Stimulated activated naive CD4-positive, alpha-beta T cell (primary cell): ENCODE results near the gene GAS7.

Experiments used
- DNase-seq, 6 experiments: peaks; one replicate each; lab custom pipeline; 2025; lab: John Stamatoyannopoulos, UW

The GAS7 gene

DNA sequence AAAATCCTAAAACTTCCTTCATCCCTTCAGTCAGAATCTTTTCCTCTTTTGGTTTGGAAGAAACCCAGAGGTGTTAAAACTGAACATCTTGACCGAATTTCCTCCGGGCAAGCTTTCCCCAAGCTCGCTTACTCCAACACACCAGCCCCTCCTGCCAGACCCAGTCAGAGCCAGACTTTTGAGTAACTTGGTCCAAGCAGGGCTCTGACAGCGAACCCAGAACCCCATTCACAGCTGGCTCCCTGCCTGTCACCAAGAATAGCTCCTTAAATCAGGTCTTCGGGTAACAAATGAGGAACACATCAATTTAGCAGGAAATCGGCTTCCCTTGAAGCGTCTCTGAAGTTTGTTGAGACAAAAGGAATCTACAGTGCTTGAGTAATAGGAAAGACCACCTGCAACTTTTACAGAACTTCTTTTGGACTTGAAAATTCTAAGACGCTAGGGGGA is 27.3 kb downstream of the GAS7 start:
- no peak for DNase-seq

DNA sequence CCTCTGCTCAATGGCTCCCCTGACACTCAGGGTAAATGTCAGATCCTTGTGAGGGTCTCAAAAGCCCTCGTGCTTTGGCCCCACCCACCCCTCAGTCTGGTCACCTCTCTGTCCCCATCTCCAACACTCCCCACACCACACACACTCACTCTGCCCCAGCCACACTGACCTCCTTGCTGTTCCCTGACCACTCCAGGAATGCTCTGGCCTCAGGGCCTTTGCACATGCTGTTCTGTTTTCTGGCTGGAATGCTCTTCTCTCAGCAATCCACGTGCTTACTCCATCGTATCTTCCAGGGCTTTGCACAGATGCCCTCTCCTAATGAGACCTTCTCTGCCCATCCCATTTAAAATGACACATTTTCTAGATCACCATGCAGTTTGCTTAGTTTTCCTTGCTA is 28.2 kb downstream of the GAS7 start:
- DNase-seq = no peak

DNA sequence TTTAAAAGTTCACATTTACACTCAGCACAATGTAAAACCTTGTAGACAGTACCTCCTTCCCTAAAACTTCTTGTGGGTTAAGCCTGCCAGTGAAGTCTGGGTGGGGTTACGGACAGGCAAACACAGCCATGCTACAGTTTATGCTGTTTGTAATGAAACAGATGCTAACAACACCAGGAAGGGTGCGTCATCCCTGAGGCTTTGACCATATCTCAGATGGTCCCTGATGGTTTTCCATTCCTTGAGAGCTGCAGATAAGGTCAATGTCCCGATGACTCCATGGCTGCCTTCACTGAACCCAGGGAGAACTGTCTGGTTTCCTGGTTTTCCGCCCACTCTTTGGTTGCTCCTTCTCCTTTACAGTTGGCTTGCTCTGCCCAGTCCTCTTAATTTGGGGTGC is 29.1 kb downstream of the GAS7 start:
- DNase-seq = no peak

DNA sequence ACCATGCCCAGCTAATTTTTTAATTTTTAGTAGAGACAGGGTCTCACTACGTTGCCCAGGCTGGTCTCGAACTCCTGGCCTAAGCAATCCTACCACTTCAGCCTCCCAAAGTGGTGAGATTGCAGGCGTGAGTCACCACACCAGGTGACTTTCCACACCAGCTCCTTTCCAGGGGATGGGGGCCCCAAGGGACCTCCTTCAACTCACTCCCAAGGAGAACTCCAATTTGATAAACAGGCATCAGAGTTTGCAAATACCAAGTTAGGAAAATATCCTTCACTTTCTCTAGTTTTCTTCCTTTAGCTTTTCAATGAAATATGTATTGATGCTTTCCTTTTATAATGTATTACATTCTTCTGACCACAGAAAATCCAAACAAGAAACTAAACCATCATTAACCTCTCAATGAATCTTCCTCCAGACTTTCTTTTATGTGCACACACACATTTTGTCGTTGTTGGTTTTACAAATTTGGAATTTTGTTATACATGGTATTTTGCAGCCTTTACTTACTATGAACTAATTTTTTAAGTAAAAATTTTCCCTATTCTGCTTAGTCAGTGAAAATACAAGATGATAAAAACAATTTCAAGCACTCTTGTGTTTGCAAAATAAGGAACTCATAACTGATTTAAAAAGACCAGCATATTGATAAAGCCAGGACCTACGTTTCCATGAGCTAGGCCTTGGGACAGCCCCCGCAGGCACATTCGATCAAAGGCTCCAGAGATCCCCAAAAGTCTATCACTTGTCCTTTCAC is 32.0 kb downstream of the GAS7 start:
- no peak for DNase-seq

DNA sequence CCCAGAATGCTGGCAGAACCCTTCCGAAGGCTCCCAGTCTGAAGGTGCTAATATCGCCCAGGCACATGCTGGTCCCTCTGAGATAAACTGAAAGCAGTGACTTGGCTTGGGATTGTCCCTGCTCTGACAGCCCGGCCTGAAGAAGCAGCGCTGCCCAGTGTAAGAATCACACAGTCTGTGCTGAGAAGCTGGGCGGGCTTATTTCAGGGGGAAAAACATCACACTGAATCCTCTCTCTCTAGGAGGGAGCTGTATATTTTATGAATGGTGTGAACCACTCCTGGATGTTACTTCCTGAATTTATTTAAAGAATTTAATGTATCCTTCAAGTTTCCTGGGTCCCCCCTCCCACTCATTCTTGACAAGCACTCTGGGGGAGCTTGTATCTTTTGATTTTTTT is 36.3 kb downstream of the GAS7 start:
- DNase-seq = no peak

DNA sequence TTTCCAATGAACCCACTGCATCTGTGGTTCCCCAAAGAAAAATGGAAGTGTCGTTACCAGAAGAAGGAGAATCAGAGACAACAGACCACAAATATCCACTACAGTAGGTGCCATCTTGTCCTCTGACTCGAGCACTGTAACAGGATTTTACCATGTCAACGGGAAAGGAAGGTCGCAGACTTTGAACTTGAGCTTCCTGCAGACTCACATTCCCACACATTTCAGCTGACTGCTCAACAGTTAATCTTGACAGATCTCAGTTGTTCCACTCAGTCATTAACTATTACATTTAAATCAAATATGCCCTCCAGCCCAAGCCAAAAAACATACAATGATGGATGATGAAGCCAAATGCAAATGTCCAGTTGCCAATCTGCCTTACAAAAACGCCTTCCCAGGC is 37.0 kb downstream of the GAS7 start:
- DNase-seq = no peak

DNA sequence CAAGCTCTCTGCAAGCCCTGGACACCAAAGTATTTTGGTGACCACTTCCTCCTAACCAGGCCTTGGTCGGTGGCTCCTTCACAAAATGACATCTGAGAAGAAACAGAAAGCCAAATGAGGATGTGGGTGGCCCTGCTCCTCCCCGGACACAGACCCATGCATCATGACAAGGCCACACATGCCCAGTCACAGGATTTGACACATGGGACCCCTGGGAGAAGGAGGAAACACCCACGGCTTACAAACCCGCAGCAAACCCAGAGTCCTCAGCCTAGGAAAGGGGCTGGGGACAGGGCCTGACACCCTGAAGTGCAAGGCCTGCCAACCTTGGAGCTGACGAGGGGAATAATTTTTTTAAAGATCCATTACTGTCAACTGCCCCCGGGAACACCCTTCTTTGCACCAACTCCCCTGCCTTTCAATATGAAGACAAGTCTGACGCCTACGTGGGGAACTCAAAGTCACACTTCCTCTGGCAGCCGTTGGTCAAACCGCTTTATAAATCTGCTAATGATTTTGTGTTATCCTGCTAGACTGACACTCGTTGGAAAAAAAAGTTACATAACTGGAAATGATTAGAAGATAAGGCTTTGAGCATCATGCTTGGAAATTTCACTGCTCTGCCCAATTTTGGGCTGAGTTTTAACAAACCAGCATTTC is 41.3 kb downstream of the GAS7 start:
- no peak for DNase-seq

DNA sequence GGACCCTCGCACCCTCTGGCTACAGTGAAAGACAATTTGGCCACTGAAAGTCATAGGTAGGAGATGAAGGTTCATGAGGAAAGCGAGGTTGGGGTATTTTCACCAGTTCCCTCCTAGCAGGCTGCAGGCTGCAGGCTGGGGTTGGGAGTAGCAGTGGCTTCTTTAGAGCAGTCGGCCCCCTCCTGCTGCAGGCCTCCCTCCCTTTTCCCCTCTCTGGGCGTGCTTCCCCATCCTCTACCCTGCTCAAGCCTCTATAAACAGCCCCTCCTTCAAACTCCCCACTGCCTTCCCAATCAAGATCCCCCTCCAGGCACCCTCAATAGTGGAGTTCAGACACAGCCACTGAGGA is 41.8 kb downstream of the GAS7 start:
- DNase-seq = no peak

DNA sequence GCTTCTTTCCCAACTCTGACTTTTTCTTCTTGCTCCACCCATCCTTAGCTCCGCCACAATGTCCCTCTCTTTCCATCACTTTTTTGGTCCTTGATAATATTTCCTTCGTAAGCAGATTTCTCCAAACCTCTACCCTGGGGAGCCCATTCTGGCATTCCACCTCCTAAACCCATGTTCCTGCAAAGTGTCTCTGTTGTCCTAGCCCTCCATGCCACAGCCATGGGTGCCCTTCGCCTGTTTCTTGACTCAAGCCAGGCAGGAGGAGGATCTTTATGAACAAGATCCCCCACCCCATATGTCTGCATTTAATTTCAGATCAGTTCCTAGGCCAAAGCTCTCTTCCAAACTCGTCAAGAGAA is 42.4 kb downstream of the GAS7 start:
- DNase-seq = no peak

DNA sequence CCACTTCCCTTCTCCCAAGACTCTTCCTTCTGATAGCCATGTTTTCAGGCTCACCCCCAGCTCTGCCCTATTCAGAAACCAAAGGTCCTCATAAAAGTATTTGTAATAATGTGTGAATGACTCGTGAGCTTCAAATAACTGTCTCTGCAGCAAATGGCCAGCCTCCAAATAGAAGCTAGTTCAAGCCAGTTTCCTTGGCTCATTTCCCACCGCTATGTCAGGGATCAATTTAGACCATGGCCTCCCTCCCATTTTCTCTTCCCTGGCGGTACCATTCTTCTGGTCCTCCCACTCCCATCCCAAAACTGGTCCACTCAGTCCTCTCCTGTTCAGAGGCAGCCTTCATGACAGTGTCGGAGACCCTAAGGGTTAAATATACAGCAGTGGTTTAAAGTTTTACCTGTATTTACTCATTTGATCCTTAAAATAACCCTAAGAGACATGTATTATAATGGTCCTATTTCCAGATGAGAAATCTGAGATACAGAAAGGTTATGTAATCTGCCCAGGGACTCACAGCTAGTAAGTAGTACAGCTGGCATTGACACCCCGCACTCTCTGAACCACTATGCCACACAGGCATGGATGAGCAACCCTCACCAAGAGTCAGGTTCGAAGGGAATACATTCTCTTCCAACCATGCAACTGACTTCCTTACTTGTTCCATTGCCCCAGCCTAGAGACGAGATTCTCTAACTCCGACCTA is 42.9 kb downstream of the GAS7 start:
- no peak for DNase-seq

DNA sequence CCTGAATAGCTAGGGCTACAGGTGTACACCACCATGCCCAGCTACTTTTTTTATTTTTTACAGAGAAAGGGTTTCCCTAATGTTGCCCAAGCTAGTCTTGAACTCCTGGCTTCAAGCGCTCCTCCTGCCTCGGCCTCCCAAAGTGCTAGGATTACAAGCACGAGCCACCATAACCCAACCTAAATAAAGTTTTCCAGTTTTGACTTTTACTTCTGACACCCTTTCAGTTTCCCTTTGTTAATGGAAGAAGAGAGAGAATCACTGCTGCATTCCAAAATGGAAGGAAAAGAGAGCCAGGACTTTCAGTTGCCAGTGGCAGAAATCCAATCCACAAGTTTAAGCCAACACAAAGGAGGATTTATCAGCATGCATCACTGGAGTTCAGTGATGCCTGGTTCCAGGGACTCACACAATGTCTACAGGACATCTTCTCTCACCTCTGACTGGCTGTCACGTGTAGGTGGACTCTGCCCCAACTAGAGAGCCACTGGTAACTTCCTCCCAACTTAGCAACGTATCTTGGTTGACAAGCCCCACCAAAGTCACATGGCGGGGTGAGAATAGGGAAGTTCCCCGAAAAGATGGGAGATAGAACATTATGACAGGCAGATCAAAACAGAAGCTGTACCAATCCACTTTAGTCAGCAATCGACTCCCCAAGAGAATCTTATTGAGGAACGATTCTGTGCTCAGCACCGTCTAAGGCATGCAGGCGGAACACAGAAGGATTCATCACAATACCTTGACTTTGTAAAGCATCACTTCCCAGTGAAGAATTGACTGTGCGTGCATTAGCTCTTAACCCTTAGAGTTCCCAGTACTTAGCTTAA is 46.5 kb downstream of the GAS7 start:
- DNase-seq = no peak

DNA sequence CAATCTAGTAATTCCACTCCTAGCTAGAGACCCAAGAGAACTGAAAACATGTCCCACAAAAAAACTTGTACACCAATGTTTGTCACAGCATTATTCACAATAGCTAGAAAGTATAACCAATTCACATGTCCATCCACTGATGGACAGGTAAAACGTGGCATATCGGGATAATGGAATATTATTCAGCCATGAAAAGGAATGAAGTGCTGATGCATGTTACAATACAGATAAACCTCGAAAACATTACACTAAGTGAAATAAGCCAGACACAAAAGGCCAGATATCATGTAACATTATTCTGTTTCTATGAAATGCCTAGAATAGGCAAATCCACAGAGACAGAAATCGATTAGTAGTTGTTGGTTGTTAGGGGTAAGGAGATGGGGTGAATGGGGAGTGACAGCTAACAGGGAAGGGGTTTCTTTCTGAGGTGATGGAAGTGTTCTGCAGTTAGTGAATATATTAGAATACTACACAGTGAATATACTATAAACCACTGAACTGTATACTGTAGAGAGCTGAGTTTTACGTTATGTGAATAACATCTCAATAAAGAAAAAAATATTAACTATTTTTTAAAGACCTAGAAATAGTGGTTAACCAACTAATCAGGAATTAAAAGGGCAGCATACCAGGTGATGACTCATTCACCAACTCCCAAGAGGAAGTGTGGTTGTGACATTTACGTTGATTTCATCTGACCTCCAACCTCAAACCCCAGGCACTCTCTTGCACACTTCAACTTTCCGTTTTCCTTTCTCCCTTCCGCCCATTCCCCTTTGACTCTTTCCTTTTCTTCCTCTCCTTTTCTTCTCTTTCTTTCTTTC is 48.6 kb downstream of the GAS7 start:
- no peak for DNase-seq

DNA sequence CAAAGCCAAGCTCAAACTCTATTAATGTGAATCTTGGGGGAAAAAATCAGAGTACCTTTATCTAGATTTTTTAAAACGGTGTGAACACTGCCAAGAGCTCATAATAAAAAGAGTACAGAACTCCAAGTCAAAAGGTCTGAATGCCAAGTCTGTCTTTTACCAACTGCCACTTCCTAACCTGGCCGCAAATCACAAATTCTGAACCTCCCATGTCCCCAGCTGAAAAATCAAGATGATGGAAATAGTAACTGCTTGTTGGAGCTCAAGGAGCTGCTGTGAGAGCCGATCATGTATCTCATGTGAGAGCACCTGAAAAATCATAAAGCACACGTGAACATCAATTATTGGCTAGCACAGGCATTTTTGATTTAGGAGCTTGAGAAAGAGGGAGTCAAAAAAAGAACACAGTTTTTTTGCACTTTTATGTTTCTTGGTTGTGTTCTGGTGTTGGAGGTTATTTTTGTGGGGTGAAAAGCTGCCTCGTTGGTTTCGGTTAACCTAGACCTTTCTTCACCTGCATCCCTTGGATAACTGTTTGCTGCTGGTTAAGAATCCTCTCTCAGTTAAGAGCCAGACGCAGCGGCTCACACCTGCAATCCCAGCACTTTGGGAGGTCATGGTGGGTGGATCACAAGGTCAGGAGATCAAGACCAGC is 50.5 kb downstream of the GAS7 start:
- no peak for DNase-seq

DNA sequence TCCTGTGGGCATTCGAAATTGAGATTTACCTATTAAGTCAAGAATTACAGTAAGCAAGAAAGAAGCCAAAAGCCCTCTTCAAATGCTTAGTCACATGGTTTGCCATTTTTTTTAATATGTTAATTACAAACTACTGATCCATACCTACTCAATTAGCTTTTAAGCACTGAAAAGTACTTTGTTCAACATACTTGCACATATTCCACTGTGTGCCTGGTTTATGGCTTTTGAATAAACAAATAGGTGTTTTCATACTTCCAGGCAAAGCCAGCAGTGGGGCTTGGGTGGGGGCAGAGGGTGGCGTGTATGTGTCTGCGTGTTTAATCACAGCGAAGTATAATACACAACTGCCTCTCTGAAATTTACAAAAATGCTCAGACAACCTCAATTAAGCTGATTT is 51.4 kb downstream of the GAS7 start:
- no peak for DNase-seq

DNA sequence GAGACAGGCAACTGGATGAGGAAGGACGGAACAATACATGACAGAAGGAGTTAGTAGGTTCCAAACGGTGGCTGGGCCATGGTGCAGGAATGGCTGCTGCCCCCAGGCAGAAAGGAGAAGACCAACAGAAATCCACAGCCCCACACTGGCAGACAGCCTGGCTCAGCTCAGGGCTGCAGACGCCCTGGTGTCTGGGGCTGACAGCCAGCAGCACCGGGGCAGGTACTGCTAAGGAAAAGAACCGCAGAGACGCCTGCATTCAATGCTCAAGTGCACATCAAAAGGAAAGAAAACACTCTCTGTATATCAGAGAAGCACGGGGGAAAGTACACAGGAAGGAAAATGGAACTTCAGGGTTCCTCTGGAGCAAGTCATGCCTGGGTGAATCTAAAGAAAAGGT is 53.4 kb downstream of the GAS7 start:
- DNase-seq = peak in 1 of 6 experiments; percentile 7

DNA sequence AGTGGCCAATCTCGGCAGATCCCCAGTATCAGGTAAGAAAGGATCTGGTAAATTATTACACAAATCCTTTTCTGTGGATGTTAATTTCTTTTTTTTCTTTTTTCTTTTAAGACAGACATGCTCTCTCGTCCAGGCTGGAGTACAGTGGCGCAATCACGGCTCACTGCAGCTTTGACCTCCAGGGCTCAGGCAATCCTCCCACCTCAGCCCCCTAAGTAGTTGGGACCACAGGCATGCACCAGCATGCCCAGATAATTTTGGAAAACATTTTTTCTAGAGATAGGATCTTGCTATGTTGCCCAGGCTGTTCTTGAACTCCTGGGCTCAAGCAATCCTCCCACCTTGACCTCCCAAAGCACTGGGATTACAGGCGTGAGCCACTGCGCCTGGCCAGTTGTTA is 54.0 kb downstream of the GAS7 start:
- DNase-seq = no peak

DNA sequence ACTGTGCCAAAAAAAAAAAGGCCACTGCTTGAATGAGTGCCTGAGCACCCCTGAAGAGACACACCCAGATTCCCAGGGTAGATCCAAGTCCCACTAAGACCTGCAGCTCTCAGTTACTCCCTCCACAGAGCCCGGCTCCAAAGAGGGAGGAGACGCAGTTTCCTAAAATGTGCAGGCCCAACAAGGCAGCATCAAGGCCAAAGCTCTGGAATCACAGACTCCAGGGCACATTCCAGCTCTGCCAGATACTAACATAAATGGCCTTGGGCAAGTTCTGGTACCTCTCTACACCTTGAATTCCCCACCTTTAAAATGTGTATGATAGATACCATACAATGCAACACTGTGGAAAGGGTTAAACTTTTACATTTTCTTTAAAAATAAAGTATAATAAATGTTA is 57.0 kb downstream of the GAS7 start:
- no peak for DNase-seq

DNA sequence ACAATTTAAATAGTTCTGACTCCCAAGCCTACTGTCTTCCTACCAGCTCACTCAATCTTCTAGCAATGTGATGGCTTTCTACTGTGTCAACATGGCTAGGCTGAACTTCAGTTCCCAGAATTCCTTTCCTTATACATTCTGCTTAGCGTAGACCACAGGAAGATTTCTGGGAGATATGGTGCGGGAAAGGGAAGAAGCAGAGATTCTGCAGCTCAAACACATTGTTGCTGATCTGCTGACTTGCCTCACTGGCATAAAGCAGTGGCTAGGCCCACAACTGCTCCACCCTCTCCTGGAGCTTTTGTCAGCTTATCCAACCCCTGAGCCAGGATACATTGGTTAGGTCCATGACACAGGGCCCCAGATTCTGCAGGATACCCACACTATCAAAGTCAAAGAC is 58.8 kb downstream of the GAS7 start:
- DNase-seq = no peak

DNA sequence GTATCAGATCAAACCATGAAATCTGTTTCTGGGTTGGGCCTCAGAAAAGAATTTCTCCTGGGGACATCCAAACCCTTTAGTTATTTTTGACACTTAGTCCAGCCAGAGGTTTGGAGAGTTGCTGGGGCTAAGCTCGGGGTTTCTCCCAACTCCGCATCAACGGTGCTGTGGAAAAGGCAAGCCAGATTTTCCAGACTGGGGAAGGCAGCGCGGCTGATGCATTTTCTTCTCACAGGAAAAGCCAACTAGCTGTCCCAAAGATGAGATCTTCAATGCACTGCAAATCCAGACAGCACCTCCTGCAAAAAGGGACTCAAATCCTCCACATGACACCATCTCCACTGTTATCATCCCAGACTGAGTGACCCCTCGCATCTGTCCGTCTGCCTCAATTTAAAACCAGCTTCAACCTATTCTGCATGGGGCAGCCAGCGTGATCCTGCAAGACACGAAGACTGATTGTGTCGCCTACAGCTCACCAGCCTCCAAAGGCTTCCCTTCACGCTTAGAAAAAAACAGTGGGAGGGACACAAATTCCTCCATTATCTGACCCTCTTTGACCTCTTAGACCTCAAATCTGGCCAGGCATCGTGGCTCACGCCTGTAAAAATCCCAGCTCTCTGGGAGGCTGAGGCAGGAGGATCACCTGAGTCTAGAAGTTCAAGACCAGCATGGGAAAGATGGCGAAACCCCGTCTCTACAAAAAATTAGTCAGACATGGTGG is 62.0 kb downstream of the GAS7 start:
- DNase-seq = no peak

DNA sequence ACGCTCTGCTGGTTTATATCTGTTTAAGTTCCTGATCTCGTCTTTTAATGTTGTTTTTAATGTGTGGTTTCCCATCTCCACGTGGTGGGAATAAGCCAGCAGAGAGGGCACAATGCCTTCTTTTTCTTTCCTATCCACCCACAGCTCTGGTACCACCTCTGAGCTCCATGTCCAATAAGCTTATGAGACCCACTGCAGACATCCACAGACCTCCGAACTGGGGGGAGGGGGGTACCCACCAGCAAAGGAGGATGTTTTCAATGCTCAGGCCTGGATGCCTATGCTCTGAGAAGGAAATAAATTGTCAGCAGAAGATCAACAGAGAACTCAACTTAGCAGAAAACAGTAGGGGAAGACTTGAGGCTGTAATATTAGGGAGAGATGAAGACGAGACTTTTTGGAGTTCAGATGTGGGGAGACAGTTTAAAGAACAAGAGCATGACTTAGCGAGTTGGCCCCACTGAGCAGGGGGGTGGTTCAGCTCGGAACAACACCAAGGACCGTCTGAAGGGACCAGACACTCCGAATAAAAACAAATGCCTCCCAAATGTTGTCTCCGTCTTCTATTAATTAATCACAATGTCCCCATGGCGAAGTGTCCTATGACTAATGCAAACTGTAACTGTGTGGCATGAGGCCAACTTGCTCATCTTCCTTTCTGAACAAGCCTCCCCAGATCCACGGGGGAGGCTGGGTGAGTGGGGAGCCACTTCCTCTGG is 62.7 kb downstream of the GAS7 start:
- no peak for DNase-seq
